HG02970 (cell line): Measurements from ENCODE around the gene FSTL4.
"Not testable (repeated sequence)": the region's sequence is repeated elsewhere in the genome, so short reads cannot be mapped to it uniquely, and the experiment has no call there.

ENCODE experiments used
- ATAC-seq: cut with Tn5 transposase; IDR thresholded peaks from one replicate; pipeline ENCODE4 v1.9.1; 2021; ENCODE audit warnings: mild to moderate bottlenecking, moderate library complexity, moderate number of reproducible peaks; ENCODE audit not compliant: unreplicated experiment, low FRiP score

Gene FSTL4

GRCh38 chr5:133460172-133460758 is 152.1 kb downstream of the FSTL4 start:
- ATAC-seq, result no peak

- no peak for ATAC-seq
Measured at GRCh38 chr5:133459474-133460160, 152.7 kb downstream of the FSTL4 start.

DNA sequence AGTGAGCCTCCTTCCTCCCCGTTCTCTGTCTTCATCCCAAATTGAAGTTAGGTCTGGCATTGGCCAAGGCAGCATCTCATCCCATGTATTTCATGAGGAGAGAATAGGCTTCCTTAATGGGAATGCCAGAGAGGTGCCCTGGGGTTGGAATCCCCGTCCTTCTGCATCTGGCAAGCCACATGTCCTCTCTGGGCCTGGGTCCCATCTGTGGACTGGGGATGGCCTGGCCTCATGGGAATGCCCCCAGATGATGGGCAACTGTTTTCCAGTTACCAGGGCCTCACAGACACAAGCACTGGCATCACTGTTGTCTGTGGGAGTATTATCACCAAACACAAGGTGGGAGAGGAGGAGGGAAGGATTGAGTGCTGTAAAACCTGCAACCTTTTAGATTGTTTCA is 153.9 kb downstream of the FSTL4 start:
- no peak for ATAC-seq

DNA sequence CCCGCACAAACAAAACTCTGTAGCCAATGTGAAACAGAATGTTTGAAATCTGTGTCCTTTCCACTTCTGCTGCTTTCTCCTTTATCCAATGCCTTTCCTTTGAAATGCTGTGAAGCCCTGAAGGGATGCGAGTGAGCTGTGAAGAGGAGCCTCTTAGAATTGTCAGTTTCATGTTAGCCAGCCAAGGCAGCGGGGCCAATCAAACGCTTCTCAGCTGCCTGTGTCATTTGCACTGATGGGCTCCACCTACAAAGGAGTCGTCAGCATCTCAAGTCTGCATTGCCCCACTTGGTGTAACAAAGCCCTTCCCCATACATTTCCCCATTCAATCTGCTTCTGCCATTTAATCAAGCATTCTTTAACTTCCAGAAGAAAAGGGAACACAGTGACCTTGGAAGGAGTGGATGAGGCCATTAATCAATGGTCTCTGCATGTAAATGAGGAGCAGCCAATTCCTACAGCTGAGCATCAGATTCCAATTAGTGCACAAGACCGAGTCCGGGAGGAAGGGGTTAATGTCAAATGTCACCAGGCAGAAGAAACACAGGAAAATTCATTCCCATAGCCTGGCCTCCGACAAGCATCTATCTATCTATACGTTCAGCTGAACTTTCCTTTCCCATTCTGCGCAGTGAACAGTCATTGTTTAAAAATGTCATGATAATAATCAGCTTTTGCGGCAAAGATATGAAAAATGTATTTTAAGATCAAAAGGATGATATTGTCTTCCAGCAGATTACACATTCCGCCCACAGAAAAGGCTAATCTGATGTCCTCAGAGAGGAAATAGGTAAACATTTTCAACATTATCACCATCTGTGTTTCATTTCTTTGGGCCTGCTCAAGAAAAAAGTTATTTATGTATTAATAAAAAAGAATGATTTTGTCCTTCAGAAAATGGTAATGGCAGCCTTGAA is 154.6 kb downstream of the FSTL4 start:
- ATAC-seq, result no peak

DNA sequence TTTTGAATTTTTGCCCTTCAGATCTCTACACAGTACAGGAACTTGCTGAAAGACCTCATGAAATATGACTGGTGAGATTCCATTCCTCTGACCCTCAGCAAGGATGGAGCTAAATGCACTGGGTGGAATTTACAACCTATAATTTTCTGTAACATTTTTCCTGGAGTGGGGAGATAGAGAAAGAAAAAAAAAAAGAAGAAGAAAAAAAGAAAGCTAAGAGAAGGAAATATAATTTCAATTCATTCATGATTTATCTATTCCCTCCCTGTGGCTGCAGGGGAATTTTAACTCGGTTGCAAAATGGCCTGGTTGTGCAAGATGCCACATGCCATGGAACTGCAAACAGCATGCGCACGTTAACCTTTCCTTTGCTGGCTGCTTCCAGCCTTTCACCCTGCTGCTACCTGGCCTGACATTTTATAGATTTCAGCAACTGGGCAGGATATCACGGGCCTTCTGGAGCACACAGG is 155.4 kb downstream of the FSTL4 start:
- no peak for ATAC-seq

GRCh38 chr5:133455676-133456075 is 156.7 kb downstream of the FSTL4 start:
- ATAC-seq, result no peak

- ATAC-seq, result no peak
Measured at GRCh38 chr5:133454442-133454841, 157.9 kb downstream of the FSTL4 start.

GRCh38 chr5:133453831-133454230 is 158.5 kb downstream of the FSTL4 start:
- no peak for ATAC-seq

GRCh38 chr5:133453084-133453780 is 159.1 kb downstream of the FSTL4 start:
- no peak for ATAC-seq

GRCh38 chr5:133451926-133452325 is 160.4 kb downstream of the FSTL4 start:
- no peak for ATAC-seq

GRCh38 chr5:133450286-133450685 is 162.1 kb downstream of the FSTL4 start:
- no peak for ATAC-seq

GRCh38 chr5:133449181-133449580 is 163.2 kb downstream of the FSTL4 start:
- ATAC-seq, result no peak

DNA sequence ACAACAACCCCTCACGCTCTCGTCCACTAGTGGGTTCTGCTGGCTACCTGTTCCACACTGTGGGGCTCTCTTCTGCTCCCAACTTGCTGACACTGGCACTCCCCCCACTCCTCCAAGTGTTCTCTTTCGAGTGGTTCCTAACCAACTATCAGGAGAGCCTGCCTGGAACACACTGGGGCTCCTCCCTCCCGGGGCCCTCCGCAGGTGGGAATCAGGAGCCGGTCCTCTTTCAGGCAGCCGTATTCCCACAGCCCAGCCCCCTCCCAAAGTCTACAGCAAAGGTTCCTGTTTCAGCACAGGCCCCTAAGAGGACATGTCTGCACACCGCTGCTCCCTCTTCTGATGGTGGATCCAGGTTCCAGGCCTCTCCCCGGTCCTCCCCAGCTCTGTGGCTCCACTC is 165.9 kb downstream of the FSTL4 start:
- ATAC-seq, result no peak

- no peak for ATAC-seq
Measured at GRCh38 chr5:133445744-133446143, 166.6 kb downstream of the FSTL4 start.

DNA sequence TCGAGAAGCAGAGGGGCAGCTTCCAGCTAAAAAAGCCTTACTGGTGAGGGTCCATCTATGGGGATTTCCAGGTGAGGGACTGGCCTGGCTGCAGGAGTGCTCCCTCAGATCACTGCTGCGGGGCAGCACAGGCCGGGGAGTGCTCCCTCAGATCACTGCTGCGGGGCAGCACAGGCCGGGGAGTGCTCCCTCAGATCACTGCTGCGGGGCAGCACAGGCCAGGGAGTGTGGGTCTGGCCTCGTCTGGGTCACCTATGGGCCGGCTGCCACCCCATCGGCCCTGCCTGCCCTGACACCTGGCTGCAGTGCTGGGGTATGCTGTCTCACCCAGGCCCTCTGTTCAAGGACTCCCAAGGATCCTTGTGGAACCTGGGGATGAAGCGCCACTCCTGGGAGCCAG is 167.1 kb downstream of the FSTL4 start:
- not testable (repeated sequence) for ATAC-seq

- ATAC-seq, result no peak
Measured at GRCh38 chr5:133444711-133445110, 167.6 kb downstream of the FSTL4 start.

DNA sequence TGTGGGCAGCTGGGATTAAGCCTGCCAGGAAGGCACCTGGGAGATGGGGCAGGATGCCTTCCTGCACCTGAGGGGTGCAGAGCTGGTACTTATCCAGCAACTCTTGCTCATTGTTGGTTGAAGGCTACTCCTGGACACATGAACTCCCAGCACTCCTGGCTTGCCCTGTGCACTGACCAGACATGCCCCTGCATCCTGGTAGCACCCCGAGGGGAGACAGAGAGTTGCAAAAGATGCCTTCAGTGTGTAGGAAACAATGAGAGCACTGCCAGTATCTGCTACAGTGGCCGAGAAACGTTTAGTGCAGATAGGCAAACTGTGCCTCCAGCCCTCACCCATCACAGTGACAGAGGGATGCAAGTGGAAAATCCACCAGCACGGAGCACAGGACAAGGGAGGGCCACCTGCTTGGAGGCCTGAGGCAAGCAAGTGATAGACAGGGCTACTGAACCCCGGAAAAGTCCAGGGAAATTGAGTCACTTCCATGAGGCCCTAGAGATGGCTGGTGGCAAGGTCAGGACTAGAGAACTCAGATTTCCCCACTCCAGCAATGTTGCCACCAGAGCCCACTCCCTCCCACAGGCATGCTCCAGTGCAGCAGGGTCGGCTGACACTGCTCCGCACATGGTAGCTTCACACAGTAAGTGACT is 171.1 kb downstream of the FSTL4 start:
- ATAC-seq, result no peak

DNA sequence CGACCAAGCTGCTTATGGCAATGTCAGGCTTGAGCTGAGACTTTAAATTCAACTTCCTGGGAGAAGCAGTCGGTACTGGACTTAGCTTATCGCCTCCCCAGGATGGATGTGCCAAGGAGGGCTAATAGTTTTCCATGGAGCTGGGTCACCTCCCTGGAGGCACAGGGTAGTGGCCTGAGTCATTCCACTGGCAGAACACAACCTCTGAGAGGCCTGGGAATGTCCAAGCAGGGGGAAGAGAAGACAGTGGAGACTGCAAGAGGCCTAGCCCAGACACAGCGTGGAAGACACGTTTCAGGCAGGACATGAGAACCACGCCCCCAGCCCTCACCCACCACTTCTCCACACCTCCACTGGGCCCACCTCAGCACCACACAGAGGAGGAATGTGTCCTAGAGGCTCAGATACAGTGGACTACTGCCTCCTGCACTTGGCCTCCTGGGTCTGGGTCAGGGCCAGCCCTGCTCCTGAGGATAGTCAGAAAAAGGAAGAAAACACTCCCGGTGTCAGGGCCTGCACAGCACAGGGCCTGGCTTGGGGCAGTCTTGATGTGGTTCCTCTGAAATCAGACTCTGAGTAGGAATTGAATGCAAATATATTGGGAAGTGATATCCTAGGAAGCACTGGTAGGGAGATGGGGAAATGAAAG is 171.8 kb downstream of the FSTL4 start:
- ATAC-seq, result no peak

DNA sequence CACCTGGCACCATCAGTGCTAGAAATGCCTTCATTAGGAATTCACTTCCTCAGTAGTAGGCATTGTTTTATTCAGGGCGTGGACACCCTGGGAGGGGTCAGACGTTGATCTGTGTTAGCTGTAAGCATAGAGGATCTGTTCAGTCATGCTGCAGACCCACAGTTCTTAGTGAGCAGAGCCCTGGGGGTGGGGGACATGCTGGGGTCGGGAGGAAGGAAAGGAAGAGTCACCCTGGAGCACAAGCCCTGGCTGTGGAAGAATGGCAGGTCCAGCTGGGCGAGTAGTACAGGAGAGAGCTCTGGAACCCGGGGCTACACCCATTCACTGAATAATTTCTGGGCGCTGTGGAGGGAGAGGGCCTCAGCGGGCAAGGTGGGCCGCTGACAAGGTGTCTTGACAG is 172.5 kb downstream of the FSTL4 start:
- no peak for ATAC-seq

DNA sequence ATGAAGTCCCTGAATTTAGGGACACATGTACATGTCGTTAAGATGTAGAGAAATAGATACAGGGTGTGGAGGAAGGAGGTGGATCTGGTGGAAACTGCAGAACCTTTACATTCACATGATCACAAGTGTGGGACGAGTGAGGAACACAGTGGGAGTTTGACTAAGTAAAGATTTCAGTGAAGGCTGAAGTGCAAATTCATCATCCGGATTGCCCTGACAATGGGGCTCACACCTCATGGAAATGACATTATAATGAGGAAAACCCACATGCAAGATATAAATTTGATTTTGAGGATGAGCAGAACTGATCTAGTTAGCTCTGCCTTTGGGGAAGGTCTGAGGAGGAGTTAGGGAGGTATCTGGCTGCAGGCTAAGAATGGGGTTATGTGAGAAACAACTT is 173.9 kb downstream of the FSTL4 start:
- ATAC-seq, result no peak
